ENCODE measurements around the gene PITPNM1. TPM values are rescaled to one million over a fixed set of nuclear protein-coding genes. Genes with fewer than 3 reads are reported as not detected.
A peak's percentile ranks its signal among the peaks of the same experiment; 100 is the strongest.

The PITPNM1 gene
- total RNA-seq, 4 donors from 2014 or later: 7.3 to 19.9 (median 12.6) TPM

- WGBS, 2 donors: 4% methylated on average over 43 to 71 of the region's 101 CpGs
- intact Hi-C loops (cut with DNase I; ENCODE audit: low total_unique reads): loop anchor here (10.0 kb wide), 1 partner anchor 109 kb away; the partner anchor contains the start of gene RAD9A
- DNase-seq (ENCODE audit: low spot score in 2 of 2): no peak
- peak overlapping the region; percentile 48 for H3K4me3 ChIP-seq (ENCODE audit: low read depth, poor library complexity, severe bottlenecking)
- TF ChIP-seq CTCF (IDR thresholded peaks at IDR 0.05) (no peak), POLR2A (IDR thresholded peaks at IDR 0.05) (no peak)
These were observed 886 bp downstream of the PITPNM1 start for GRCh38 chr11:67504005-67504949.

GRCh38 chr11:67503119-67504004 is 1.8 kb downstream of the PITPNM1 start:
- TF ChIP-seq POLR2A (IDR thresholded peaks at IDR 0.05): no peak
- no peak for TF ChIP-seq CTCF (IDR thresholded peaks at IDR 0.05)
- no peak overlapping the region for H3K4me3 ChIP-seq (ENCODE audit: low read depth, poor library complexity, severe bottlenecking)
- DNase-seq (ENCODE audit: low spot score in 2 of 2): no peak
- intact Hi-C loops (cut with DNase I; ENCODE audit: low total_unique reads): loop anchor here (10.0 kb wide), 1 partner anchor 109 kb away; the partner anchor contains the start of gene RAD9A
- 83 to 86% methylated on average over 19 of the region's 19 CpGs for WGBS, 2 donors

GRCh38 chr11:67502328-67502979 is 2.7 kb downstream of the PITPNM1 start:
- intact Hi-C loops (cut with DNase I; ENCODE audit: low total_unique reads): loop anchor here (10.0 kb wide), 1 partner anchor 108 kb away; the partner anchor contains the start of gene RAD9A
- 94 to 98% methylated on average over 16 to 18 of the region's 18 CpGs for WGBS, 2 donors

GRCh38 chr11:67501854-67502253 is 3.3 kb downstream of the PITPNM1 start:
- intact Hi-C loops (cut with DNase I; ENCODE audit: low total_unique reads): loop anchor here (10.0 kb wide), 1 partner anchor 107 kb away; the partner anchor contains the start of gene RAD9A
- TF ChIP-seq CTCF (IDR thresholded peaks at IDR 0.05) (no peak), POLR2A (IDR thresholded peaks at IDR 0.05) (no peak)
- H3K4me3 ChIP-seq (ENCODE audit: low read depth, poor library complexity, severe bottlenecking): no peak overlapping the region
- no peak for DNase-seq (ENCODE audit: low spot score in 2 of 2)
- 98% methylated on average over 11 to 16 of the region's 18 CpGs for WGBS, 2 donors

More at GRCh38 chr11:67502328-67502979, 2.7 kb downstream of the PITPNM1 start:
- DNase-seq (ENCODE audit: low spot score in 2 of 2): no peak
- no peak overlapping the region for H3K4me3 ChIP-seq (ENCODE audit: low read depth, poor library complexity, severe bottlenecking)
- TF ChIP-seq POLR2A (IDR thresholded peaks at IDR 0.05): no peak
- TF ChIP-seq CTCF (IDR thresholded peaks at IDR 0.05): no peak
